ENCODE results near the gene SLC13A2. TPM values are rescaled to one million over a fixed set of nuclear protein-coding genes. Genes with fewer than 3 reads are reported as not detected.
"Not testable (repeated sequence)": the region's sequence is repeated elsewhere in the genome, so short reads cannot be mapped to it uniquely, and the experiment has no call there.

Gene SLC13A2
- total RNA-seq, 4 donors from 2014 or later: not detected

- DNase-seq (ENCODE audit: low spot score) (no peak), ATAC-seq (ENCODE audit: low FRiP score) (no peak)
- TF ChIP-seq, protein P1, sequence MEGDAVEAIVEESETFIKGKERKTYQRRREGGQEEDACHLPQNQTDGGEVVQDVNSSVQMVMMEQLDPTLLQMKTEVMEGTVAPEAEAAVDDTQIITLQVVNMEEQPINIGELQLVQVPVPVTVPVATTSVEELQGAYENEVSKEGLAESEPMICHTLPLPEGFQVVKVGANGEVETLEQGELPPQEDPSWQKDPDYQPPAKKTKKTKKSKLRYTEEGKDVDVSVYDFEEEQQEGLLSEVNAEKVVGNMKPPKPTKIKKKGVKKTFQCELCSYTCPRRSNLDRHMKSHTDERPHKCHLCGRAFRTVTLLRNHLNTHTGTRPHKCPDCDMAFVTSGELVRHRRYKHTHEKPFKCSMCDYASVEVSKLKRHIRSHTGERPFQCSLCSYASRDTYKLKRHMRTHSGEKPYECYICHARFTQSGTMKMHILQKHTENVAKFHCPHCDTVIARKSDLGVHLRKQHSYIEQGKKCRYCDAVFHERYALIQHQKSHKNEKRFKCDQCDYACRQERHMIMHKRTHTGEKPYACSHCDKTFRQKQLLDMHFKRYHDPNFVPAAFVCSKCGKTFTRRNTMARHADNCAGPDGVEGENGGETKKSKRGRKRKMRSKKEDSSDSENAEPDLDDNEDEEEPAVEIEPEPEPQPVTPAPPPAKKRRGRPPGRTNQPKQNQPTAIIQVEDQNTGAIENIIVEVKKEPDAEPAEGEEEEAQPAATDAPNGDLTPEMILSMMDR (IDR thresholded peaks at IDR 0.05): no peak
Observed at GRCh38 chr17:28466521-28467048, 6.9 kb upstream of the SLC13A2 start.

GRCh38 chr17:28467456-28468025 lies 5.9 kb upstream of the SLC13A2 start:
- TF ChIP-seq, protein P1 (IDR thresholded peaks at IDR 0.05): no peak
- no peak for ATAC-seq (ENCODE audit: low FRiP score)

GRCh38 chr17:28468033-28468735 lies 5.3 kb upstream of the SLC13A2 start:
- not testable (repeated sequence) for ATAC-seq (ENCODE audit: low FRiP score); DNase-seq (ENCODE audit: low spot score)

More at GRCh38 chr17:28467456-28468025, 5.9 kb upstream of the SLC13A2 start:
- no peak for DNase-seq (ENCODE audit: low spot score)

- TF ChIP-seq, protein P1 (IDR thresholded peaks at IDR 0.05): no peak
- DNase-seq (ENCODE audit: low spot score): no peak
- no peak for ATAC-seq (ENCODE audit: low FRiP score)
Observed at GRCh38 chr17:28468781-28469180, 4.7 kb upstream of the SLC13A2 start.

DNA sequence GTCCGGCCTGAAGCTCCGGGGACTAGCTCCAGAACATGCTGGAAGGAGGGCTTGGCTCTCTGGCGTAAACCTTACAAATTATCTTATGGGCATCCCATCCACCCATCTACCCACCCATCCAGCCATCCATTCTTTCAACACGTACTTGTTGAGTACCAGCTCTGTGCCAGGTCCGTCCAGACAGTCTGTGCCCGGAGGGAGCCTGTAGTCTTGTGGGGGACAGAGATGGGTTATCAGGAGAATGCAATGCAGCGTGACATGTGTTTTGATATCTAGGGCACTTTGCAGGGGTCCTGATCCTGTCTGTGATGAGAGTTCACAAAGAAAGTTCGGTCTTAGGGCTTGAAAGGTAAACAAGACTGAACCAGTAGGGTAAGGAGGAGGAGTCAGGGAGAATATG lies 4.1 kb upstream of the SLC13A2 start:
- DNase-seq (ENCODE audit: low spot score): no peak
- TF ChIP-seq, protein P1 (IDR thresholded peaks at IDR 0.05): no peak
- no peak for ATAC-seq (ENCODE audit: low FRiP score)

DNA sequence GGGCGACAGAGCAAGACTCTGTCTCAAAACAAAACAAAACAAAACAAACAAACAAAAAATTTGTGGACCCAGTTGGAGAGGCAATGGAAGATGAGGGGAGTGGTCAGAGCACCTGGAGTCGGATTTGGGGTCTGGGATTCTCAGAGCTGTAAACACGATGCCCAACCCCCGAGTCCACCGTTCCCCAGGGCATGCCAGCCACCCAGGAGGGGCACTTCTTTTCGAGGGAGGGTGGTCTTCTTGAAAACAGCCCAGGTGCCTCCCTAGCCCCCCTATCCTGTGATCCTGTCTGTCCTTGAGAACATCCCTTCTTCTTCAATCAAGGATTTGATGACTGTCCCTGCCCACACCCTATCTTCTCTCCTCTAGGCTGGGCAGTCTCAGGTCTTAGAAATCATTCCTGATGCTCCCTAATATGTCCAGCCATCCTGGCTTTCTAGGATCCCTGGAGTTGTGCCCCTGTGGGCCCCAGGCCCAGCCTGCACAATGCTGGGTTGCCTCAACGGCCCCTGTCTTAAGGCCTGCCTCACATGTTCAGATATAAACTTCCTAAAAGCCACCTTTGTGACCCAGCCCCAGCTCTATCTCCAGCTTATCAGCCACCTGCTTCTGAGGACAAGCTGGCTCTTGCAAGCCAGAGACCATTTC lies 3.1 kb upstream of the SLC13A2 start:
- TF ChIP-seq, protein P1 (IDR thresholded peaks at IDR 0.05): no peak
- ATAC-seq (ENCODE audit: low FRiP score): no peak
- DNase-seq (ENCODE audit: low spot score): no peak

GRCh38 chr17:28470914-28471366 lies 2.5 kb upstream of the SLC13A2 start:
- no peak for ATAC-seq (ENCODE audit: low FRiP score)
- TF ChIP-seq, protein P1 (IDR thresholded peaks at IDR 0.05): no peak
- DNase-seq (ENCODE audit: low spot score): no peak

Data from omental fat pad (tissue), 4 donors.